GM21529 (cell line): ENCODE data around the gene NTRK2.

Experiments used
- ATAC-seq: cut with Tn5 transposase; IDR thresholded peaks from one replicate; pipeline ENCODE4 v1.9.1; 2021; ENCODE audit not compliant: unreplicated experiment

NTRK2 gene

DNA sequence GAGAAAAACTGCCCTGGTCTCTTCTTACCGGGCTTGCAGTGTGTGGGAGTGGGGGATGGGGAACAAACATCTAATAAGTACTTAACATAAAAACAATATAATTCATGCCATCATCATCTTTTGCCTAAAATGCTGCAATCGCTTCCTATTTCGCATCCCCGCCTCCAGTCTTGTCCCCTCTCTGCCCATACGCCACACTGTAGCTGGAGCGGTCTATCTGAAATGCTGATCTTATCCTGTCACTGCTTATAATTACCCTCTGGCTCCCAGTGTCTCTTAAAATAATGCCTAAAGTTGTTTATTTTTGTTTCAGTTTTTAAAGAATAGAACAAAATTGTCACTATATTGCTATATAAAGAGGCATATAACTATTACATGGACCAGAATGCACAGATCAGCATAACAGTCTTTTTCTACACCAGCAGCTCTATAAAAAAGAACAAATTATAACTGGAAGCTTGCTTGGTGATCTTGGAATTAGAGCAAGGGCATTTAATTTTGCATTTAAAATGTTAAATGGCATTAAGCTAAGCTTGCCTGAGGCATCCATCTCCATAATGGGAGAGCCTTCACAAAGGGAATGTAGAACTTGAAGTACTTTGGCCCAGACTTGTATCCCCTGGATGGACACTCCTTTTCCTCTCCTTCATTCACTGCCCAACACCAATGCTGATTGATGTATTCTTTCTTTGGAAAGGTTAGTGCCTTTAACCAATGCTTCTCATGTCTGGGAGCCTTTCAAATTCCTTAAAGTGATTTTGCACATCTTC, 12.2 kb downstream of the NTRK2 start:
- no peak for ATAC-seq

- no peak for ATAC-seq
Measured at GRCh38 chr9:84686068-84686467, 16.5 kb downstream of the NTRK2 start.

DNA sequence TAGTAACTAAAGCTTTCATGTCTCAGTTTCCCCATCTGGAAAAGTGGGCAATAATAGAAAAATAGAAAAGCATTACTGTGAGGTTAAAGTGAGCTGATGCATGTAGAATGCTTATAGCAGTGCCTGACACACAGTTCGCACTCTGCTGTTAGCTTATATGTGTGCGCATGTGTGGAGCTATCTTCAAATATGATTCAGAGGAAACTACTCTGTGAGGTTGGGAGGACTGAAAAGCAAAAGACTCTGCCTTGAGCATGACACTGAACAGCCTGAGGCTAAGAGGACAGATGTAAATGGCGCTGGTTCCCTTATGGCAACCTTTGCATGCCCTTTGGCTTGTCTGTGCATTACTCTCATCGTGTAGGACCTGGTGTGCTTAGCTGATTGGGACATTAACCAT, 19.4 kb downstream of the NTRK2 start:
- ATAC-seq, result no peak

DNA sequence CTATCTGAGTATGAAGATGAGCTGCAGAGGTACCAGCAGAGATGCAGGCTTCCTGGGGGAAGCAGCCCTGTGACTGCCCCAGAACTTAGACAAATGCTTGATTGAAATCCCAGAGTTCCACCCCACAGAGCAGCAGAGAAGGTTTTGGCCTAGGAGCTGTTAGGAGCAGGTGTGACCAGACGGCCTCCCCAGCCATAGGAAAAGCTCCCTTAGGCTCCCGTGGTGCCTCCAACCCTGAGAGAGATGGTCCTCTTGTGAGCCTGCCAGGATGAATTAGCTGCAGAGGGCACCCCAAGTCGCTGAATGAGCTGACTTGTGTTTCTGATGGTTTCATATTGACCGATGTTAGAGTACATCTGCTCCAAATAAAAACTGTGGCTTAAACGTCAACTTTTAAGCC, 22.1 kb downstream of the NTRK2 start:
- no peak for ATAC-seq

- ATAC-seq, result peak; percentile 79
Measured at GRCh38 chr9:84694248-84694647, 24.7 kb downstream of the NTRK2 start.

DNA sequence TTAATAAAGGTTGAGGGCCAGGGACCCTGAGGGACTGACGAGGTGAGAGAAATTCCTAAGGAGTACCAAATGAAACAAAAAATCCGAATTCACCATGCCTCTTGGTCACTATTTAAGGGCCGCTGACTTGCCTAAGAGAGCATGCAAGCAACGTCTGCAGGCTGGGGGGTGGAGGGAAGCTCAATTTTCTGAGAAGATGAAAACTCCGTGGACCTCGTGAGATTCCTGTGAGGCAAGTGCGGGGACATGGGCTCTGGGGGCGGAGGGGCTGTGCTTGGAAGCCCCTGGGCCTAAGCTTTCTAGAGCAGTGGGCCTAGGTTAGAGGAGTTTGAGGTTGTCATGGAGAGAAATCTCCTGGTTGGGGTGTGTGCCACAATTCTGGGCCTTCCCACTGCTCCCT, 27.5 kb downstream of the NTRK2 start:
- no peak for ATAC-seq

DNA sequence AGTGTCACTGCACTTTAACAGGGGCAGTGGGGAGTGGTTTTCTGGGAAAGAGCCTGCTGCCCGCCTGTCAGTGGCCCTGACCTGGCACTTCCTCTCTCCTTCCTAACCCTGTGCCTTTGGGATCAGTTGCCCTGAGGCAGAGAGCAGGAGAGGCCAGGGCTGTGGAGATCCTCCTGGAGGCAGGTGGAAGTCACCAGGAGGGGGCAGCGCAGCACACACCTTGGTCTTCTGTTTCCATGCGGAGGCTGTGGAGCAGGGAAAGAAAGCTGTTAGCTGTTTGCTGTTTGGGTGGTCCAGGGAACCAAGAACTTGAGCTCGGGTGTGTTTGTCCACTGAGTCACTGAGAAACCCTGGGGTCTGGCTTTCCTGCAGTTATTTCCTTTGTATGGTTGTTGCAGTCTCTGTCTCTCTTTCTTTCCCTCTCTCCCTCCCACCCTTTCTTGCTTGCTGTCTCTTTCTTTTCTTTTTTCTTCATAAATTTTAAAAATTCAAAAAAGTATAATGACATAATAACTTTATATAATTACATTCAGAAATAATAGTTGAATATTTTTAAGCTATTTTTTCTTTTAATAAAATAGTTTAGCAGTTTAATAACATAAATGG, 28.1 kb downstream of the NTRK2 start:
- ATAC-seq, result peak; percentile 32

DNA sequence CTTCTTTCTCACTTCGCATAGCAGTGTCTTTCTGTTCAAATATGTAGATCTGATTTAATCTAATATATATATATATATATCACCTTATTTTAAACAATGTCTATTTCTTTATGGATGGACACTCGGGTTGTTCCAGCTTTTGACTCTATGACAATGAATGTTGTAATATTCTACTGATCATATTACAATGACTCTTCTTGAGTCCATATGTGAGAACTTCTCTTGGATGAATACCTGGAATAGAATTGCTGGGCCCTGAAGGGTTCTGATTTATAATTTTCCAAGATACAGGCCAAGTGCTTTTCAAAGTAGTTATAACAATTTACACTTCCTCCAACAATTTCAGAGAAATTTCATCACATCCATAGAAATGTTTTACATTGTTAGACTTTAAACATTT, 28.8 kb downstream of the NTRK2 start:
- ATAC-seq, result no peak

GRCh38 chr9:84699984-84700383, 30.5 kb downstream of the NTRK2 start:
- ATAC-seq, result no peak

GRCh38 chr9:84701801-84702200, 32.3 kb downstream of the NTRK2 start:
- peak; percentile 79 for ATAC-seq

GRCh38 chr9:84702471-84702870, 32.9 kb downstream of the NTRK2 start:
- no peak for ATAC-seq

- ATAC-seq, result no peak
Measured at GRCh38 chr9:84703793-84704192, 34.3 kb downstream of the NTRK2 start.

DNA sequence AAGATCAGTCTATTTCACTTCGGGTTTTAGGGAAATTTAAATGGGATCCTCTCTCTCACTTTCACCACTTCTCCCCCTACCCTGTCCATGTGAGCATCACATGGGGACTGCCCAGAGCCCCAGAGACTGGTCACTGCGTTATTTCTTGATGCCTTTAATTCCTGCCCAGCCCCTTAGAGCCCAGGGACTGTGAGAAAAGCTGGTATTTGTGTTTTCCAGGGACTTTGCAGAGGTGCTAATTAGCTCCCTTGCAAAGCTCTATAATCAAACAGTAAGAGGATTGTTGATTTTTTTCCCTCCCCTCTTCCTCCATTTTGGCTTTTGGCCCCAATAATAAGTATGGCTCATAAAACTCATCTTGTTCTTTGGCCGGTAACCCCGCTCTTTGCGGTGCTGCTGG, 35.6 kb downstream of the NTRK2 start:
- no peak for ATAC-seq

GRCh38 chr9:84708400-84708799, 38.9 kb downstream of the NTRK2 start:
- ATAC-seq, result no peak

- ATAC-seq, result no peak
Measured at GRCh38 chr9:84709056-84709455, 39.5 kb downstream of the NTRK2 start.

DNA sequence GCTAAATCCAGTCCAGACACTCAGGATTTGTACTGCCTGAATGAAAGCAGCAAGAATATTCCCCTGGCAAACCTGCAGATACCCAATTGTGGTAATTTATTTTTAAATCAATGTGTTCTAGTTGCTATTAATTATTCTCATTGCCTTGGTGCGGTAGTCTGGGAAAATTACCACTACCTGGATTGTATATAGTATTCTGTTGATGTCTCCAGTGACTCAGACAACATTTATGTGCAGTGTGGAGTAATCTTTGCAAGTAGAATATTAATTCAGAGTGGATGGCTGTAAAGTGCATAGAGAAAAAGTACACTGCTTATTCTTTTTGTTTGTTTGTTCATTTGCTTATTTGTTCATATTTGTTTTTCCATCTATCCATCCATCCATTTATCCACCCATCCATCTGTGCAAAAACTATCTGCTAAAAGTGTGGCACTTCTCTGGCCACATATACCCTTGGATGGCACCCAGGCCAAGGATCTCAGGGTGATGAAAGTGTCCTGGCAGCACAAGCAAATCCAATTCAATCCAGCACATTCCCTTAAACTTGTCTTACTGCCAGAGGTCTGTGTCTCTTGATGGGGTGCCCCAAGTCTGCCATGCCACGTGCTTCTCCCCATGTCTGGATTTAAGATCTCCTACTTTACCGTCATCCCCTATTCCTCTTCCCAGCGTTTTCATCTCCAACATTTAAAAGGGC, 41.3 kb downstream of the NTRK2 start:
- no peak for ATAC-seq

DNA sequence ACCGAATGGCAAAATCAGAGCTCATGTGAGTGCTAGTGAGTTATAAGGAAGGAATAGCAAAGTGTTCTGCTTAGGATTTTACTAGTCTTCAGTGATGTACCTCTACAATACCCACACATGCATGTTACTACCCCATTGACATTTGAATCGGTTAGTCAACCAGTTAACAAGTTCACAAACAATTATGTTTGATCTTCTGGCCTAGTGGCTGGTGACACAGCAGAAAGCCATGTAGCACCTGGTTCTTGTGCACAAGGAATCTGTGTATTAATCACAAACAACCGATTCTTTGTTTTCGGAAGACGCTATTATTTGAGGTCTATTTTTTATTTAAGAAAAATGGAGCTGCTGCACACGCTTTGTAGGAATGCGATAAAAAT, 41.9 kb downstream of the NTRK2 start:
- no peak for ATAC-seq

DNA sequence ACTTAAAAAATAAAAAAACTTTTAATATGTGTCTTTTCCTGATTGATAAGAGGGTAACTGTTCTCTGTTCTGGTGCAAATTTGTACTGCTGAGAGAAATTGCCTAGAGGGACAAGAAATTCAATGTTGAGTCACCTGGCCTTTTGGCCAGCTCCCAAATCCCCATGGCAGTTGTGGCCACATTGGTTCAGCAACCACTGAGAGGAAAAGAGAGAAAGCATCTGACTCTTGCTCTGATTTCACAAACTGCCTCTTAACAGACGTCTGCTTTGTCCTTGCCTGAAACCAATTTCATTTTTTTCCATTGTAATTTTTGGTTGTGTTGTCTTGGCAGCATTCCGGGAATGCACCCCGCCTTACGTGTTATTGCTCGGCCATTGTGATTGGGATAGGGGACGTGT, 42.4 kb downstream of the NTRK2 start:
- ATAC-seq, result no peak

GRCh38 chr9:84716217-84716616, 46.7 kb downstream of the NTRK2 start:
- no peak for ATAC-seq

GRCh38 chr9:84718476-84718875, 48.9 kb downstream of the NTRK2 start:
- no peak for ATAC-seq

DNA sequence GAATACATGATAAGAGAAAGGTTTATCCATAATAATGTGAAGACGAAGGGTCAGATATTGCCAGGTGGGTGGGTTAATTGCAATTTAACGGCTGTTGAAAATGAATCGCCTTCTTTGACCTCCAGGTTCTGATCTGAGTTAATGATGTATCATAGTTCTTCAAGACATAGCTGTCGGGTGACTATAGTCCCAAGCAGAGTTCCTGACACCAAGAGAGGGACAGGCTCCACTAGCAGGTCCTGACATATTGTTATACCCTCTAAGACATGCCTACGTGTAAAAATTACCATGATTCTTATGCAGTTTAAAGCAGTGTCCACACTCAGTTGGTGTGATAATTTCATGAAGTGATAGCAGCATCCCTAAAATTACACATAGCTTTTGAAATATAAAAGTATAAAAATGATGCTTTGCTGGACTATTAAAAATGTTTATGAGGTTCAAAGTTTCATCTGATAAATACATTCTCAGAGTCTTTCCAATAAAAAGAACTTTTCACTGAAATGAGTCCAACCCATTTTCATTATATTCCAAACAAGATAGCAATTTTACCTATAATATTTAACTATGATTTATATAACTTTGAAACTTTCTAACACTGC, 53.0 kb downstream of the NTRK2 start:
- no peak for ATAC-seq

DNA sequence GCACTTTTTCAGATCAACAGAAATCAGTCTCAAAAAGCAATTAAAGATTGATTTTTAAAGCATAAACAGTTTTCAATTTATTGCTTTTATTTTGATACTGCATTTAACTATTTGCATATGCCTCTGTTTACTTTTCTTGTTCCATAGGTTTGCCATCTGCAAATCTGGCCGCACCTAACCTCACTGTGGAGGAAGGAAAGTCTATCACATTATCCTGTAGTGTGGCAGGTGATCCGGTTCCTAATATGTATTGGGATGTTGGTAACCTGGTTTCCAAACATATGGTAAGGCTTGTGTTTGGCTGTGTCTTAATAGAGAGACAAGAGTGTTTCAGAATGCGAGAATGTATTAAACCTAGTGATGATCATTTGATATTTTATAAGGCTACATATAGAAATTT, 53.9 kb downstream of the NTRK2 start:
- no peak for ATAC-seq
